ENCODE data around the gene ARID1A. TPM values are rescaled to one million over a fixed set of nuclear protein-coding genes. Genes with fewer than 3 reads are reported as not detected.

Gene ARID1A
- total and polyA plus RNA-seq, 9 of the 15 experiments (the other 6 are each of a cell fraction or from before 2014, with no cell fraction given) = 8.3 to 88.3 (median 22.5) TPM

GRCh38 chr1:26723013-26723991 is 27.5 kb downstream of the ARID1A start (continued):
- TF ChIP-seq HBP1 (CRISPR knock-in tag; IDR thresholded peaks at IDR 0.05) (peak; percentile 84; the same call in 1 of the 2 replicates), CXXC5 (CRISPR knock-in tag; IDR thresholded peaks at IDR 0.05) (no peak; the same call in none of the 2 replicates), YY1 (IDR thresholded peaks at IDR 0.05; ENCODE audit: borderline replicate concordance in 1 of 3, control insufficient read depth in 1 of 3, extremely low read depth in 1 of 3, insufficient read depth in 3 of 3, insufficient read length in 1 of 3, insufficient replicate concordance in 2 of 3, low read depth in 1 of 3, low read length in 2 of 3) (peak in 2 of 3 experiments; percentile 43 to 63), DMBX1 (CRISPR knock-in tag; IDR thresholded peaks at IDR 0.05; ENCODE audit: borderline replicate concordance) (peak; percentile 90), ZNF217 (CRISPR knock-in tag; IDR thresholded peaks at IDR 0.05) (no peak), KLF13 (tag; IDR thresholded peaks at IDR 0.05; ENCODE audit: borderline replicate concordance, low read depth) (peak; percentile 90; the same call in 1 of the 2 replicates), HMGN3 (IDR thresholded peaks at IDR 0.05; ENCODE audit: borderline replicate concordance, extremely low read depth, insufficient read length, low read depth, low read length) (peak; percentile 56), NR4A1 (CRISPR knock-in tag; IDR thresholded peaks at IDR 0.05) (no peak), NR4A1 (tag; IDR thresholded peaks at IDR 0.05) (0 out of 2 replicates have a peak, but pooled peaks have one; percentile 47), NFIC (IDR thresholded peaks at IDR 0.05) (peak; percentile 89), EGR1 (conservative IDR thresholded peaks at IDR 0.05) (peak; percentile 33), RAD51 (IDR thresholded peaks at IDR 0.05; ENCODE audit: borderline replicate concordance, low read depth) (peak; percentile 96), CREB1 (IDR thresholded peaks at IDR 0.05) (peak; percentile 52), CREB1 (CRISPR knock-in tag; IDR thresholded peaks at IDR 0.05) (no peak), TEAD1 (CRISPR knock-in tag; IDR thresholded peaks at IDR 0.05) (peak in 1 of 2 experiments; percentile 73; a peak in 2 of 4 replicates), ZNF274 (IDR thresholded peaks at IDR 0.05; ENCODE audit: borderline replicate concordance, low read depth, low read length) (no peak), TSHZ1 (CRISPR knock-in tag; IDR thresholded peaks at IDR 0.05) (no peak)
- TF ChIP-seq, protein P1, sequence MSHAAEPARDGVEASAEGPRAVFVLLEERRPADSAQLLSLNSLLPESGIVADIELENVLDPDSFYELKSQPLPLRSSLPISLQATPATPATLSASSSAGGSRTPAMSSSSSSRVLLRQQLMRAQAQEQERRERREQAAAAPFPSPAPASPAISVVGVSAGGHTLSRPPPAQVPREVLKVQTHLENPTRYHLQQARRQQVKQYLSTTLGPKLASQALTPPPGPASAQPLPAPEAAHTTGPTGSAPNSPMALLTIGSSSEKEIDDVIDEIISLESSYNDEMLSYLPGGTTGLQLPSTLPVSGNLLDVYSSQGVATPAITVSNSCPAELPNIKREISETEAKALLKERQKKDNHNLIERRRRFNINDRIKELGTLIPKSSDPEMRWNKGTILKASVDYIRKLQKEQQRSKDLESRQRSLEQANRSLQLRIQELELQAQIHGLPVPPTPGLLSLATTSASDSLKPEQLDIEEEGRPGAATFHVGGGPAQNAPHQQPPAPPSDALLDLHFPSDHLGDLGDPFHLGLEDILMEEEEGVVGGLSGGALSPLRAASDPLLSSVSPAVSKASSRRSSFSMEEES (CRISPR knock-in tag; IDR thresholded peaks at IDR 0.05) = peak; percentile 98

All from K562 (cell line).